NCI-H226 (cell line): ENCODE measurements around the gene AK3.
A peak's percentile ranks its signal among the peaks of the same experiment; 100 is the strongest.

Experiments used
- DNase-seq: peaks from one replicate; pipeline ENCODE4 v3.0.0-alpha.2; 2015

The AK3 gene

DNA sequence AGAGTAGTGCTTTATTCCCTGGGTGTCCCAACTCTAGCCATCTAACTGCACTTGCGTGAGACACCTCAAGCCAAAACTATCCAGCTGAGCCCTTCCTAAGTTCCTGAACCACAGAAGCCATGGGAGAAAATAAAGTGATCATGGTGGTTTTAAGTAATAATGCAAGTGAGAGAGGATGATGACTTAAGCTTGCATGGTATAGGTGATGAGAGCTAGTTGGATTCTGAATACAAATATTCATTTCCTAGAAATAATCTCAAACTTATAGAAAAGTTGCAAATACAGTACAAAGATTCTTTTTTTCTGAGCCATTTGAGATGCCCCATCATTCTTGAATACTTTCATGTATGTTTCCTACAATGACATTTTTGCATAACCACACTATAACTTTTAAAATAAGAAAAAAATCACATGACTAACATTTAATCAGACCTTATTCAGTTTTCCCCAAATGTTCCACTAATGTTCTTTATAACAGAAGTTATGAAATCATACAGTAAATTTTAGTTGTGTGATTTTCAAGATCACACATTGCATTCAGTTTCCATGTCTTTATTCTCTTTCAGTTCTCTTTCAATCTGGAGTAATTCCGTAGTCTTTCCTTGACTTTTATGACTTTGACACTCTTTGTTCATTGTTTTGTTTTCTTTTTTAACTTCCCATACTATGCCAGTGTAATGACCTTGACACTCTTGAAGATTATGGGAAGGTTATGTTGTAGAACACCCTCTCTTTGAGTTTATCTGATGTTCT lies 5.5 kb upstream of the AK3 start:
- DNase-seq: no peak

DNA sequence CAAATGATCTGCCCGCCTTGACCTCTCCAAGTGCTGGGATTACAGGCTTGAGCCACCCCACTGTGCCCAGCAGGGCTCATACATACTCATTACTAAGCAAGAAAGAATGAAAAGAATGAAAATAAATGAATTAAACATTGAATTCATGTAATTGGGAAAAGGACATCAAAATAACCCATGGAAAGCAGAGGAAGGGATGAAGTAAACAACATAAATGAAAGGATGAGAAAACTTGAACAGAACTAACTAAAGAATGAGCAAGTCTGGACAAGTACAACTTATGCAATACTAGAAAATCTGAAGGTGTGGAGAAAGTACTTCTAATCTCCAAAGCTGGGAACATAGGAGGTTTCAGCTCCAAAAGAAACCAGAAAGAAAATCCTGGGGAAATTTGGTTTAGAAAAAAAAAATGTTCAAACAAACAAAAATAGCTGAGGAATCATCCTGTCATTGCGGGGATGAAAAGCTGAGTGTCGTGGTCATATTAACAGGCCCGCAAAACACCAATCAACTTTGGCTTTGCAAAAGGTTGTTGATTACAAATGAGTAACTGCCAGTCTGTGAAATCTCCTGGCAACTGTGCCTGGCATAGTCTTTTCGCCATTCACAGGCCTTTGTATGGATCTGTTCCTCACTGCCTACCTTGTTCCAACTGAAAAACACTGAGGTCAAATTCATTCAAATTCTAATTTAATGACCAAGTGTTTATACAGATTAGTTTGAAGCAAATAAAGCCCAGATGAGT lies 2.3 kb upstream of the AK3 start:
- no peak for DNase-seq

DNA sequence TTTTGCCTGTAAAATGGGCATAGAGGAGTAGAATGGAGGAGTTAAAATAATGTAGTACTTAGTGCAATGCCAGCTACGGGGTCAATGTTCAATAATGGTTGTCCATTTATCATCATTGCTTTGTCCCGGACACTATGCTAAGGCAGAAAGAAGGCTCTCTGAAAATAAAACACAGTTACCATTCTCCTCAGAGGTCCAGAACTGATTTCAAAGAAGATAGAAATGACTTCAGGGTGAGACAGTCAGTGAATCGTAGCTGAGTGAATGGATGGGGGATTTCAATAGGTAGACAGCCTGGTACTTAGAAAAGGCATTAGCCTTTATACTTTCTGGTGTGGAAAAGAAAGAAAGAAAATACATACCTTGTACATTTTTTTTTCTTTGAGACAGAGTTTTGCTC lies 1.2 kb upstream of the AK3 start:
- no peak for DNase-seq

DNA sequence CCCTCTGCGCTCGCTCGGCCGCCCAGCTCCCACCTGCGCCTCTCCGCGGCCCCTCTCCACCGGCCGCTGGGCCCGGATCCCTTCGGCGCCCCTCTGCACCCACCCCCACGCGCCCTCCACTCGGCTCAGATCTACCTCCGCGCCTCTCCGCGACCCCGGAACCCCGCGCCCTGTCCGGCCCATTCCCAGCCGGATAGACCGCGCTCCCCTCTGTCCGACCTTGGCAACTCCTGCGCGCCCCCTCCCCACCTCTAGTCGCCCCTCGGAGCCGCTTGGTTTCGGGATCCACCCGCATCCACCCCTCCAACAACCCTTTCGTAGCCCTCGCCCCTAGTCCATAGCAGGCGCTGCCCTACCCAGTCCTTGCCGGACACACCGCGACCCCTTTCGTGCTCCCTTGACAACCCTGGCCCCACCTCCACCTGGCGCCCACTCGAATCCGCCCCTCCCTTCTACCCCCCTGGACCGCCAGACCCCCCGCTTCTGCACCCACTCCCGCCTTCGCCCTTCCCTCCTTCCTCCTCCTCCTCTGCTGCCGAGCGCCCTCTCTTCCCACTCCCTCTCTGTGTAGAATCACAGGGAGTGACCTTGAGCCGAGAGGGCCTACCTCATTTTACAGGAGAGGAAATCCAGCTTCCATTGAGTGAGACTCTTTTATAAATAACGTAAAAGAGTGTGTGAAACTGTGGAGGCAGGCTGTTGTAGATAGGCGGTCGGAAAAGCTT lies 525 bp upstream of the AK3 start:
- peak; percentile 34 for DNase-seq

DNA sequence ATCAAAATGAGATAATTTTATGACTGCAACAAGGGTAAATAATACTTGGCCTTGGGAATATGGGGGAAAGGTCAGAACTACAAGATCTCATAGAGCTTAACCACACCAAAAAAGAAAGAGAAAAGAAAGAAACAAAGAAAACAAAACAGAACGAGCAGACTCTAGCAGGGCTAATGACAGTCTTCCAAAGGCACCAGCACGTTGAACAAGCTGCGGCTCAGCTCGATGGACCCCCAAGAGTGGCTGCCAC lies 689 bp downstream of the AK3 start:
- DNase-seq: no peak

DNA sequence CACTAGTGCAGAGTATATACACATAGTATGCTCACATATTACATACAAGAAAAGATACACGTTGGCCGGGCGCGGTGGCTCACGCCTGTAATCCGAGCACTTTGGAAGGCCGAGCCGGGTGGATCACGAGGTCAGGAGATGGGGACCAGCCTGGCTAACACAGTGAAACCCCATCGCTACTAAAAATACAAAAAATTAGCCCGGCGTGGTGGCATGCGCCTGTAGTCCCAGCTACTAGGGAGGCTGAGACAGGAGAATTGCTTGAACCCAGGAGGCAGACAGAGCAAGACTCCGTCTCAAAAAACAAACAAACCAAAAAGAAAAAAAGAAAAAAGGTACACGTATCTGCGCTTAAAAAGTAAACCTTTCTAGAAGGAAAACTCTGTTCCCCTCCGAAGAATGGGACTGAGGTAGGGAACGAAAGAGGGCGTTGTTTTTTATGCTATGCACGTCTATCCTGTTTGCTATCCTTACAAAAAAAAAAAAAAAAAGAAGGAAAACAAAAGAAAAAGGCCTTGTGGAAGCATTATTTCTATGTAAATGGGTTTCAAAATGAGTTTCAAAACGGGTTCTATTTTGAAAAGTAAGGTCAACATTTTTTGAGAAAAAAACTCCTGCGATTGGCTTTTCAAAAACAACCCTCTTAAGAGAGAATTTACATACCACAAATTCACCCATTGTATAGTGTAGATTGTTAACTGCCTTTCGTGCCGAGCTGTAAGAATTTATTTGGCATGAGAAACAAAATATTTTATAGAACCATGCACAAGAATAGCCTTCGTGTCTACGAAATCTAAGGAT lies 1.2 kb downstream of the AK3 start:
- no peak for DNase-seq

DNA sequence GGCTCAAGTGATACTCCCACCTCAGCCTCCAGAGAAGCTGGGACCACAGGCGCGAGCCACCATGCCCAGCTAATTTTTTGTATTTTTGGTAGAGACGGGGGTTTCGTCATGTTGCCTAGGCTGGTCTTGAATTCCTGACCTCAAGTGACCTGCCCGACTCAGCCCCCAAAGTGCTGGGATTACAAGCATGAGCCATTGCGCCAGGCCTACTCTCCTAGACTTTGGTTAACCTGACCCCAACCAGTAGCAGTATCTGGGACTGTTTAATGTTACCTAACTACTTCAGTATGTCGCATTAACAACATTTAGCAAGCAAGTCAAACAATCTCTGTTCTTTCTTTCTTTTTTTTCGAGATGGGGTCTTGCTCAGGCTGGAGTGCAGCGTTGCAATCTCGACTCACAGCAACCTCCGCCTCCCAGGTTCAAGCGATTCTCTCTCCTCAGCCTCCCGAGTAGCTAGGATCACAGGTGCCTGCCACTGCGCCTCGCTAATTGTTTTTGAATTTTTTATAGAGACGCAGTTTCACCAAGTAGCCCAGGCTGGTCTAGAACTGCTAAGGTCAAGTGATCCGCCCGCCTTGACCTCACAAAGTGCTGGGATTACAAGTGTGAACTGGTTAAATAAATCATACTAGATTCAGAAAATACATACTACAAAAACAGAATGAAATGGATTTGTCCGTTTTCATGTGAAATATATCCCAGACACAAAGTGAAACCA lies 2.0 kb downstream of the AK3 start:
- no peak for DNase-seq

DNA sequence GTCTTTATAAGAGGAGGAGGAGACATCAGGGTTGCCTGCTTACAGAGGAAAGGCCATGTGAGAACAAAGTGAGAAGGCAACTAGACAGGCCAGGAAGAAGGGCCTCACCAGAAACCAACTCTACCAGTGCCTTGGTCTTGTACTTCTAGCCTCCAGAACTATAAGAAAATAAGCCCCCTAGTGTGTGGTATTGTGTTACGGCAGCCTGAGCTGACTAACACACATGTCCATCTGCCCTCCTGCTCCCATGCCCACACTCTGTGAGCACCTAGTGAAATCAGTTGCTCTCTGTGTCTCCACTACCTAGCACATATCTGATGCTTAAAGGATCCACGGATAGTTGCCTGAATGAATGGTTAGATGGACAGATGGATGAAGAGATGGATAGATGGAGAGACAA lies 6.9 kb downstream of the AK3 start:
- DNase-seq: no peak

DNA sequence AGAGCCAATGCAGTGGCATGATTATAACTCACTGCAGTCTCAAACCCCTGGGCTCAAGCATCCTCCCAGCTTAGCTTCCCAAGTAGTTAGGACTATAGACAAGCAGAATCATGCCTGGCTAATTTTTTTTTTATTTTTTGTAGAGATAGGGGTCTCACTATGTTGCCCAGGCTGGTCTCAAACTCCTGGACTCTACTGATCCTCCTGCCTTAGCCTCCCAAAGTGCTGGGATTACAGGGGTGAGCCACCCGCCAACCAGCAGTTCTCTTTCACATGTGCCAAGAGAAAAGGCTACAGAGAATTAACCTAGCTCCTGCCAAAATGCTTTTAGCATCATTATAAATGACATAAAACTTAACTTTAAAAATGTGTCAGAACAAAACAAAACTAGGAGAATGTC lies 8.1 kb downstream of the AK3 start:
- DNase-seq: no peak

DNA sequence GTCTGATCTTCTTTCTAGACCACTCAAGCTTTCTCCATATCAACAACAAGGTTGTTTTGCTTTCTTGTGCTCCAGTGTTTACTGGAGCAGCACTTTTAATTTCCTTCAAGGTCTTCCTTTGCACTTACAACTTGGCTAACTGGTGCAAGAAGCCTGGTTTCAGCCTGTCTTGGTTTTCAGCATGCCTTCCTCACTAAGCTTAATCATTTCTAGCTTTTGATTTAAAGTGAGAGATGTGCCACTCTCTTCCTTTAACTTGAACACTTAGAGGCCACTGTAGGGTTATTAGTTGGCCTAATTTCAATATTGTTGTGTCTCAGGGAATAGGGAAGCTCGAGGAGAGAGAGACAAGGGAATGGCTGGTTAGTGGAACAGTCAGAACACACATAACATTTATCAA lies 13.4 kb downstream of the AK3 start:
- DNase-seq: no peak

DNA sequence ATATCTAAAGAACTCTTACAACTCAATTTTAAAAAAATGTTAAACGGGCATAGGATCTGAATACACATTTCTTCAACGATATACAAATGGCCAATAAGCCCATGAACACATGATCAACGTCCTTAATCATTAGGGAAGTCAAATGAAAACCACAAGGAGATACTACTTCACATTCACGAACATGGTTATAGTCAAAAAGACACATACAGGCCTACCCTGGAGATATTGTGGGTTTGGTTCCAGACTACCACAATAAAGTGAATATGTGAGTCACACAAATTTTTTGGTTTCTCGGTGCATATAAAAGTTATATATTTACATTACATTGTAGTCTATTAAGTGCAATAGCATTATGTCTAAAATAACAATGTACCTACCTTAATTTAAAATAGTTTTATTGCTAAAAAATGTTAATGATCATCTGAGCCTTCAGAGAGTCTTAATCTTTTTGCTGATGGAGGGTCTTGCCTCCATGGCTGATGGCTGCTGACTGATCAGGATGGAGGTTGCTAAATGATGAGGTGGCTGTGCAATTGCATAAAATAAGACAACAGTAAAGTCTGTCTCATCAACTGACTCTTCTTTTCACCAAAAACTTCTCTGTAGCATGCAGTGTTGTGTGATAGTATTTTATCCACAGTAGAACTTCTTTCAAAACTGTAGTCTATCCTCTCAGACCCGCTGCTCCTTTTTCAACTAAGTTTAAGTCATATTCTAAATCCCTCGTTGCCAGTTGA lies 15.1 kb downstream of the AK3 start:
- DNase-seq: no peak

DNA sequence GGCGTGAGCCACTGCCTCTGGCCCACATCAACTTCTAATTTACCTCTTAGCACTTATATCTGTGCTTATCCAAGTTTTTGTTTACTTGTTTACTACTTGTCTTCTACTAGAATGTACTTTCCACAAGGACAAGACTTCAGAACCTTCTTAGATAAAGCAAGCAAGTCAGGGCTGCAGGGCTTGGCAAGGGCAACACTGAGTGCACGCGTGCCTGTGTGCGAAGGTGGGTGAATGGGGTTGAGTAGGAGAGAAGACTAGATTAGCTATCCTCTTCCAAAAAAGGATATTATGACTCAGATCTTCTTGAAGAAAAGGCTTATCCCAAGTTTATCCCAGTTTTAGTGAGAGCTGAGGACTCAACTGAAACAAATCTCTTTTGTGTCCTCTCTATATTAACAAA lies 19.3 kb downstream of the AK3 start:
- no peak for DNase-seq

DNA sequence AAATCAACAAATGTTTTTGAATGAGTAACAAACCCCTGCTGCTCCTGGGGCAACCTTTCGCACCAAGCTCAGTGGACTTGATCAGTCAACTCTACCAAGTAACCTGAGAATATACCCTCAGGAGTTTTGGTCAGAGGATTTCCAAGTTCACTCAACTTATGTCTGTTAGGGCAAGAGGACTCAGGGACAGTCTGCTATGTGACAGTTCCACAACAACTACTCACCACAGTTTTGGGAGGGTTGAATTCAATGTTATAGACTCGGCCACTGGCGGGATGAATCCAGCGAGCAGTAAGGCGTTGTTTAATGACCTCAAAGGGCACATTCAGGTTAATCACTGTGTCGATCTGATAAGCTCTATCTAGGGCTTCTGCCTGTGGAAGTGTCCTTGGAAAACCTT lies 22.1 kb downstream of the AK3 start:
- no peak for DNase-seq

DNA sequence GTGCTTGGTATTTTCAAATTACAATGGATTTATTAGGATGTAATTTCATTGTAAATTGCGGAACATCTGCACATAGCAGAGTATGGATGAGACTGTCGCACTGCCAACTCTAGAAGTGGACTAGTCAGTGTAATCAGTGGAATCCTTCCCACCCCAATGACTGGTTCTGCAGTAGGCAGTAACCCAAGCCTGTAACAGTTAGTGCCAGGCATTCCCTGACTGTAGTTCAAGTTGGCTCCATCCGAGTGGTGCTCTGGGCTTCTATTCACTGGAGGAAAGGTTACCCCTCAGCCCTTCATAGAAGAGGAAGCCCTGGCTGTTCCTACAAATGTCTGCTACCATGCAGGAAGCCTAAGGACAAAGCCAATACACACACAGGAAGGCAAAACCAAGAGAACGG lies 23.2 kb downstream of the AK3 start:
- DNase-seq: no peak

DNA sequence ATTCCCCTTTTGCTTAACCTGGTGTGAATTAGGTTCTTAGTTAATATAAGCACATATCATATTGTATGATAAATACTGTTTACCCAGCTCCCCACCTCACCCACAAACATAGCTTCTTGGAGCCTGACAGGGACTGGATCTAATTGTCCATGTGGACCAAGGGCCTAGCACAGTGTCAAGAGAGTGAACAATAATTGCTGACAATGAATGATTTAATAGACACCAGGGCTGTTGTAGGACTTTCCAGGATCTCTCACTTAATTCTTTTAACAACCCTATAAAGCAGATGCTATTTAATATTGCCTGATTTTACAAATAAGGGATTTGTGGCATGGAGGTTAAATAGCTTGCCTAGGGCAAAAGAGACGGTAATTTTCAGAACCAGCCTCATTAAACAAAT lies 24.8 kb downstream of the AK3 start:
- no peak for DNase-seq

DNA sequence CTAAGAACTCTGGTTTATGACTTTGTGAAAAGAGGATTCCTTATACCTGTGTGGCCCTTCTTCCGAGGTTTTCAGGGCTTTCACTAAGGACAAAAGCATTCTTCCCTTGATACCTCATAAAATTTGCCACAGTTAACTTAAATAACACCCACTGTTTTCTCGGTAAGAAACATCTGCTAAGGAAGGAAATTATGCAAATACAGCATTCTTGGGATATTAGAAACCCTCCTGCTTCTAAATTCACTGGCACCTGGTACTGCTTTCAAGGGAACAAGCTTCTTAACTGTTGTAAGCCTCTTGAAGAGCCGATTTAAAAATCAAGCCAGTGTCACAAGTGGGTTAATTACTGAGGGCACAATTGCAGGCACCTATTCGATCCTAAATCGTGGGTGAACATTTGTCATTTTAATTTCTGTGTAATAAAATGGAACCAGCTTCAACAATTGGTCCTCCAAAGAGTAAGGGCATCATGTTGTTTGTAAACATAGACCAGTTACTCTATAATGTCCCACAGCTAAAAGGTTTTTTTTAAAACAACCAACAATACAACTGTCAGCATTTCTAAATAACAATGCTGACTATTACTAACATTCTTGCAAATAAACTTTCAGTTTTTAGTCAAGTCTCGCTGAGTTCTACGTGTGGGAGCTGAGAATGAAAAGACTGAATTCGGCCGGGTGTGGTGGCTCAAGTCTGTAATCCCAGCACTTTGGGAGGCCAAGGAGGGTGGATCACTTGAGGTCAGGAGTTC lies 26.6 kb downstream of the AK3 start:
- no peak for DNase-seq

DNA sequence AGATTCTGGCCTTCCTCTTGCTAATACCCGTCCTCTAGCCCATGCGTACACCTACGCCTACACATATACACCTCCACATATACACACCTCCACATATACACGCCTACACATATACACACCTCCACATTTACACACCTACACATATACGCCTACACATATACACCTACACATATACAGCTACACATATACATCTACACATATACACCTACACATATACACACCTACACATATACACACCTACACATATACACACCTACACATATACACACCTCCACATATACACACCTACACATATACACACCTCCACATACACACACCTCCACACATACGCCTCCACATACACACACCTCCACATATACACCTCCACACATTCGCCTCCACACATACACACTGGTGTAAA lies 27.2 kb downstream of the AK3 start:
- DNase-seq: no peak

DNA sequence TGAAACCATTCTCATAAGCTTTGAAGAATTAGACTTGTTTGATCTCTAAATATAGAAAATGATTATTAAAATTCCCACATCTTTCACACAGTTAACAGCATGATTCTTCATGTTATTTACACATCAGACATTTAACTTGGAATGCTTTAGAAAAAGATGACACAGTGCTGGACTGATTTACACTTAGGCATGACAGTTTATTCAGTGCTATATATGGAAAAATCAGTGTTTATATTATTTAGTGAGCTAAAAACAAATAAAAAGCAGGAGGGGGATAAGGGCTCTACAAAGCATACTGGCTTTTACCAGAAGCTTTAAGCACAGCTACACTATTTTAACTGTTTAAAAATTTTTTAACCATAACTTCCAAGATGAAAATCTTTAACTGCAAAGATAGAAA lies 31.6 kb downstream of the AK3 start:
- no peak for DNase-seq

DNA sequence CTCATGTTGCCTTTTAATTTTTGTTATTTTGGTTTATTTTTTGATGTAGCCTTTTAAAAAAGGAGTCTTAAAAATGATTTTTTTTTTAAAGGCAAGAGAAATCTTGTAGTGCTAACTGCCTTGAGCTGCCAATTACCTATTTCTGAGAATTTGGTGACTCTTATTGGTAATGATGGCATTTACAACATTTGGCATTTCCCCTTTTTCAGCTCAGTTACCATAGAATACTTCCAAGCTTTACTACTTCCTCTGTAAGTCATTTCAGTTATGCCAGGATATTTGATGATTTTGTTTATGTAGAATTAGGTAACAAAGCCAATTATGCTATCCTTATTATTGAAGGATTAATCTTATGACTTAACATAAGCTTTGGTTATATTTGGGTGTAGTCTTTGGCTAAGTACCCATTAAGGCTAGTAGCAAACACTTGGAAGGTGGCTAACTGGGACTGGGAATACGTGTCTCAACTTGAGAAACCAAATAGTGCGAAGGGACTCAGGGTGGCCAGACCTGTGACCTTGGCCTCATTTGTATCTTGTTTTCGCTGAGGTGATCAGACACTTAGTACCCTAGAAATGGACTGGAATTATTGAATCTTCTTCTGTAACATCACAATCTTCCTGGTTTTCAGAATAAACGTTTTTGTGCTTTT lies 33.9 kb downstream of the AK3 start:
- no peak for DNase-seq

DNA sequence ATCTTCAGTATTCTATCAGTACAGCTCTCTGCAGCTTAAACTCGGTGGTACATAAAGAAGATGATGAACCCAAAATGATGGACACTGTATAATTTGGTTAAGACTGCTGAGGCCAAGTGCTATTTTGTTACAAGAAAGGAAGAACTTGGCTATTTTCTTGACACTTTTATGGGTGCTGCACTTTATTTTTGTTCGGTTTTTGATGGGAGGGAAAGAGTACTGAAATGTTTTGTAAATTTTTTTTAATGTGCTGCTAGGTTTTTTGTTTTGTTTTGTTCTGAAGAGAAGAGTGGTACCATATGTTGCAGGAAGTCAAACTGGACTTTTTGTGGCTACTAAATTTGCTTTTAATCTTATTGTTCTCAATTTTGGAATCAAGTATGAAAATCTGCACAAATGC lies 35.0 kb downstream of the AK3 start:
- no peak for DNase-seq

DNA sequence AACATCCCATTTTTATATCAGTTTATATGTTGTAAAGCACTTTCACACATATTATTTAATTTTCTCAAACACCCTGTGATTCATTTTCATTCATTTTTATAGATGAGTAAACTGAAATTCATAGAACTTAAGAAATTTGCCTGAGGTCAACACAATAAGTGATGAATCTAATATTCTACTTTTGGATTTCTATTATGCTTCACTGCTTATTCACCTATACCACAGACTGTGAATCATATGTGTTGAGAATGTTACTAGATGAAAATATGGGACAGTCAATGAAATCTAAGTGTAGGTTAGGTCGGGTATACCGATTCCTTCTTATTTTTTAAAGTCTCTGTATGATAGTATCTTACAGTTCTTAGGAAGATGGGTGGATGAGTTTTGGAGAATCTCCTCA lies 36.9 kb downstream of the AK3 start:
- DNase-seq: no peak
